Fibroblast of lung (primary cell): Measurements from ENCODE around the gene CSF1R. TPM values are rescaled to one million over a fixed set of nuclear protein-coding genes. Genes with fewer than 3 reads are reported as not detected.

Source experiments
- DNase-seq, 2 donors: peaks; one replicate each; pipeline versions ENCODE4 v3.0.0 to v3.0.0-alpha.2; 2010; ENCODE audit warnings: low read depth in 2 of 2
- H2AFZ ChIP-seq: 2 replicates; pipeline ENCODE4 v1.5.1; 2012; ENCODE audit warnings: low read length, control low read depth, inconsistent platforms
- H3K27ac ChIP-seq: 2 replicates; pipeline ENCODE4 v1.5.1; 2011; ENCODE audit warnings: low read length, control low read depth; ENCODE audit not compliant: insufficient read depth
- H3K27me3 ChIP-seq: 2 replicates; pipeline ENCODE4 v1.5.1; 2011; ENCODE audit warnings: mild to moderate bottlenecking, low read length; ENCODE audit not compliant: control insufficient read depth, insufficient read depth
- H3K36me3 ChIP-seq: 2 replicates; pipeline ENCODE4 v1.5.1; 2011; ENCODE audit warnings: low read length; ENCODE audit not compliant: control insufficient read depth, insufficient read depth
- H3K4me1 ChIP-seq: 2 replicates; pipeline ENCODE4 v1.5.1; 2011; ENCODE audit warnings: low read length; ENCODE audit not compliant: control insufficient read depth, insufficient read depth; ENCODE audit errors: extremely low read depth
- H3K4me2 ChIP-seq: 2 replicates; pipeline ENCODE4 v1.5.1; 2011; ENCODE audit warnings: low read length, control low read depth; ENCODE audit not compliant: insufficient read depth; ENCODE audit errors: extremely low read depth
- H3K4me3 ChIP-seq, 4 experiments: fragments of 200-600 bp in 1 of 4; sonication (generic) in 1 of 4; replicated peaks in 1 of 4; 2 replicates each; pipeline ENCODE4 v1.5.1; 2011 to 2016; ENCODE audit warnings: low read length in 4 of 4, low read depth in 3 of 4, mild to moderate bottlenecking in 3 of 4, control low read depth in 2 of 4, inconsistent platforms in 1 of 4, mixed read lengths in 1 of 4; ENCODE audit not compliant: insufficient read depth in 1 of 4; ENCODE audit errors: control extremely low read depth in 1 of 4
- H3K79me2 ChIP-seq: 2 replicates; pipeline ENCODE4 v1.5.1; 2012; ENCODE audit warnings: mild to moderate bottlenecking, low read length, inconsistent platforms; ENCODE audit not compliant: control insufficient read depth, insufficient read depth
- H3K9ac ChIP-seq: 2 replicates; pipeline ENCODE4 v1.5.1; 2011; ENCODE audit warnings: mild to moderate bottlenecking, low read length, control low read depth; ENCODE audit not compliant: insufficient read depth
- H3K9me3 ChIP-seq: 2 replicates; pipeline ENCODE4 v1.5.1; 2012; ENCODE audit warnings: low read depth, low read length; ENCODE audit not compliant: control insufficient read depth, insufficient read depth
- H4K20me1 ChIP-seq: 2 replicates; pipeline ENCODE4 v1.5.1; 2011; ENCODE audit warnings: low read length; ENCODE audit not compliant: control insufficient read depth, insufficient read depth; ENCODE audit errors: extremely low read depth
- EZH2 ChIP-seq: IDR thresholded peaks from 2 replicates; pipeline ENCODE4 v1.5.1; 2012; ENCODE audit warnings: low read length, control low read depth, mild to moderate bottlenecking; ENCODE audit errors: missing control alignments
- polyA plus RNA-seq, 2 donors: library from polyadenylated mRNA; depleted of rRNA in 1 of 2; stranded (reverse) in 1 of 2; unstranded in 1 of 2; fragments of >200 nt; gene quantifications; 2 replicates each; pipeline ENCODE4 v1.2.1, GENCODE V29; 2011 to 2012; ENCODE audit warnings: missing spikeins in 1 of 2
- total RNA-seq: library from RNA; depleted of rRNA; stranded (reverse); fragments of >200 nt; gene quantifications from 2 replicates; pipeline ENCODE4 v1.2.1, GENCODE V29; 2014
- TF ChIP-seq, protein P1 (sequence below), 2 donors: IDR thresholded peaks in 1 of 2; conservative IDR thresholded peaks in 1 of 2; 1 replicate in 1 of 2; 2 replicates in 1 of 2; pipeline ENCODE4 v1.5.1; 2011 to 2012; ENCODE audit warnings: low read length in 2 of 2, control low read depth in 1 of 2, inconsistent platforms in 1 of 2, low read depth in 1 of 2, mild to moderate bottlenecking in 1 of 2

The CSF1R gene
- total and polyA plus RNA-seq, 2 donors (not counting 1 experiment from before 2014, with no cell fraction given), result 0.07 TPM; not detected in 1

DNA sequence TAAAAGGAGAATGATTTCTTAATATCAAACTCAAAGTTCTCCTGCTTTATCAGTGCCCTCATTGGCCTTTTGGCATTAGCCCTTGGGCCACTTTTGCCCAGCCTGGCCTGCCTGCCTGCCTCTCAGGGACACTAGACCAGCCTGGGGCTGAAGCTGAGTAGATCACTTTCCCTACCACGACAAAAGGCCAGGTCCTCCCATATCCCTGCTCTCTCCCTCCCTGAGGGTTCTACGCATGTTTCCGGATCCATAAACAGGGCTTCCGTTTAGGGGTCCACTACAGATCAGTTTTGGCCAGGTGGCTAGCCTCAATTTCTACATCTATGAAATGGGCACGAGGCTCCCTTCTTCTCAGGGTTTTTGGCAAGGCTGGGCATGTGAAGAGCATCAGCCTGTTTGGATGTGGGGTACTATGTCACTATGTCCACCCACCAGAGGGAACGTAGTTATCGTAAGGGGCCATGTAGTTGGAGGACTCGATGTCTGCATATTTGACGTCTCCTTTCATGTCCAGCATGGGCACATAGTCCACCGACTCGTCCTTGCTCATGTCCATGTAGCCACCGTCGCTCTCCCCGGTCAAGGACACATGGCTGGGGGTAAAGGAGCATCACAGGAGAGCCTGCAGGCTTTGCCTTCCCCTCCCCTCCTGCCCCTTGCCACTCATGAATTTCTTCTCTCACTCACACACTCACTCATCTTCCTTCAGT, 35.2 kb upstream of the CSF1R start:
- TF ChIP-seq EZH2, result no peak
- TF ChIP-seq, protein P1, sequence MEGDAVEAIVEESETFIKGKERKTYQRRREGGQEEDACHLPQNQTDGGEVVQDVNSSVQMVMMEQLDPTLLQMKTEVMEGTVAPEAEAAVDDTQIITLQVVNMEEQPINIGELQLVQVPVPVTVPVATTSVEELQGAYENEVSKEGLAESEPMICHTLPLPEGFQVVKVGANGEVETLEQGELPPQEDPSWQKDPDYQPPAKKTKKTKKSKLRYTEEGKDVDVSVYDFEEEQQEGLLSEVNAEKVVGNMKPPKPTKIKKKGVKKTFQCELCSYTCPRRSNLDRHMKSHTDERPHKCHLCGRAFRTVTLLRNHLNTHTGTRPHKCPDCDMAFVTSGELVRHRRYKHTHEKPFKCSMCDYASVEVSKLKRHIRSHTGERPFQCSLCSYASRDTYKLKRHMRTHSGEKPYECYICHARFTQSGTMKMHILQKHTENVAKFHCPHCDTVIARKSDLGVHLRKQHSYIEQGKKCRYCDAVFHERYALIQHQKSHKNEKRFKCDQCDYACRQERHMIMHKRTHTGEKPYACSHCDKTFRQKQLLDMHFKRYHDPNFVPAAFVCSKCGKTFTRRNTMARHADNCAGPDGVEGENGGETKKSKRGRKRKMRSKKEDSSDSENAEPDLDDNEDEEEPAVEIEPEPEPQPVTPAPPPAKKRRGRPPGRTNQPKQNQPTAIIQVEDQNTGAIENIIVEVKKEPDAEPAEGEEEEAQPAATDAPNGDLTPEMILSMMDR (conservative IDR thresholded peaks at IDR 0.05 in 1 of 2, IDR thresholded peaks at IDR 0.05 in 1 of 2; ENCODE audit: low read depth in 1 of 2, low read length in 2 of 2), result no peak
- H2AFZ ChIP-seq, result no peak overlapping the region
- no peak for DNase-seq
- H3K79me2 ChIP-seq, result no peaks in the 10 kb centered on the region
- no peaks in the 10 kb centered on the region for H3K27me3 ChIP-seq
- H3K4me3 ChIP-seq, result no peak overlapping the region
- H3K9me3 ChIP-seq, result no peaks in the 10 kb centered on the region
- H4K20me1 ChIP-seq, result no peaks in the 10 kb centered on the region
- H3K4me2 ChIP-seq, result no peak overlapping the region
- H3K9ac ChIP-seq, result no peak overlapping the region
- peaks cover 5% of the 10 kb centered on the region for H3K4me1 ChIP-seq
- H3K36me3 ChIP-seq, result peaks cover 59% of the 10 kb centered on the region
- H3K27ac ChIP-seq, result no peak overlapping the region

- Histone ChIP-seq H3K9ac (no peak overlapping the region), H3K27ac (no peak overlapping the region), H3K27me3 (no peaks in the 10 kb centered on the region), H3K36me3 (peaks cover 63% of the 10 kb centered on the region), H3K79me2 (no peaks in the 10 kb centered on the region), H2AFZ (no peak overlapping the region), H3K4me3 (no peak overlapping the region), H4K20me1 (no peaks in the 10 kb centered on the region), H3K4me2 (no peak overlapping the region), H3K4me1 (peaks cover 5% of the 10 kb centered on the region), H3K9me3 (no peaks in the 10 kb centered on the region)
- TF ChIP-seq, protein P1 (conservative IDR thresholded peaks at IDR 0.05 in 1 of 2, IDR thresholded peaks at IDR 0.05 in 1 of 2; ENCODE audit: low read depth in 1 of 2, low read length in 2 of 2), result no peak
- no peak for TF ChIP-seq EZH2
- no peak for DNase-seq
These were observed 34.5 kb upstream of the CSF1R start for GRCh38 chr5:150120617-150121447.

DNA sequence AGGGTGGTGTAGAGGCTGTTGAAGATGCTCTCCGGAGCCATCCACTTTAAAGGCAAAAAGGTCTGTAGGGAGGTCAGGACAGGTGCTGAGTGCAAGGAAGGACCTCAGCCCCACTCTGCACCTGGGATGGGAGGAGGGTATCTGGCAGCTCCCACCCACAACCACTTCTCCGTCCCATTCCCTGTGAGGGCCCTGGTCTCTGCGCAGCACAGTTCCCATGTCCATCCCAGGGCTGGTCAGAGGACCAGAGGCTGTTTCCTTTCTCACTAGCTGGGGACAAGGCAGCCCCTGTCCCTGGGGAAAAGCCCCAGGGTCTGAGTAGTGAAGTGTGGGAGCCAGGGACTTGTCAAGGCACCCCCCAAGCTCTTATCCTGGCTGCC, 33.7 kb upstream of the CSF1R start:
- no peak overlapping the region for H3K27ac ChIP-seq
- no peak for TF ChIP-seq EZH2
- TF ChIP-seq, protein P1 (conservative IDR thresholded peaks at IDR 0.05 in 1 of 2, IDR thresholded peaks at IDR 0.05 in 1 of 2; ENCODE audit: low read depth in 1 of 2, low read length in 2 of 2), result no peak
- H2AFZ ChIP-seq, result no peak overlapping the region
- no peaks in the 10 kb centered on the region for H3K27me3 ChIP-seq
- DNase-seq, result no peak
- no peak overlapping the region for H3K9ac ChIP-seq
- no peaks in the 10 kb centered on the region for H3K79me2 ChIP-seq
- peaks cover 8% of the 10 kb centered on the region for H3K4me1 ChIP-seq
- no peak overlapping the region for H3K4me2 ChIP-seq
- H3K4me3 ChIP-seq, result no peak overlapping the region
- peaks cover 66% of the 10 kb centered on the region for H3K36me3 ChIP-seq
- no peaks in the 10 kb centered on the region for H4K20me1 ChIP-seq
- H3K9me3 ChIP-seq, result no peaks in the 10 kb centered on the region
